Ascending aorta (tissue), 2 donors: ENCODE results near the gene MMRN1. TPM values are rescaled to one million over a fixed set of nuclear protein-coding genes. Genes with fewer than 3 reads are reported as not detected.

Experiments used
- DNase-seq, 2 donors: peaks; one replicate each; pipeline ENCODE4 v3.0.0-alpha.2; 2019; ENCODE audit warnings: low spot score in 2 of 2
- H3K27ac ChIP-seq, 2 donors: fragments of 200-600 bp; sonication (generic); one replicate each; pipeline ENCODE4 v1.5.1; 2016 to 2017; ENCODE audit warnings: mild to moderate bottlenecking in 1 of 2
- H3K27me3 ChIP-seq: fragments of 200-600 bp; sonication (generic); one replicate; pipeline ENCODE4 v1.5.1; 2017
- H3K36me3 ChIP-seq, 2 donors: fragments of 200-600 bp; sonication (generic); one replicate each; pipeline ENCODE4 v1.5.1; 2016
- H3K4me1 ChIP-seq, 2 donors: fragments of 200-600 bp; sonication (generic); one replicate each; pipeline ENCODE4 v1.5.1; 2016 to 2017; ENCODE audit warnings: mild to moderate bottlenecking in 1 of 2
- H3K4me3 ChIP-seq, 2 donors: fragments of 200-600 bp; sonication (generic); one replicate each; pipeline ENCODE4 v1.5.1; 2016 to 2017; ENCODE audit warnings: mild to moderate bottlenecking in 1 of 2
- H3K9me3 ChIP-seq, 2 donors: fragments of 200-600 bp; sonication (generic); one replicate each; pipeline ENCODE4 v1.5.1; 2016
- intact Hi-C: fragments of 100-400 bp; cut with DNase I; formaldehyde crosslinking; loops from one replicate; pipeline ENCODE4 v1.15.1; 2023
- total RNA-seq: library from RNA; depleted of rRNA; stranded (reverse); fragments of >200 nt; gene quantifications from one replicate; pipeline ENCODE4 v1.1.0, GENCODE V29; 2016
- TF ChIP-seq, protein P1 (sequence below), 3 experiments: fragments of 200-600 bp in 2 of 3; fragments of 450-650 bp in 1 of 3; sonication (generic) in 2 of 3; IDR thresholded peaks; one replicate each; pipeline ENCODE4 v1.5.1; 2016 to 2019; ENCODE audit warnings: antibody characterized with exemption in 3 of 3, mild to moderate bottlenecking in 1 of 3, moderate library complexity in 1 of 3

Gene MMRN1, protein sequence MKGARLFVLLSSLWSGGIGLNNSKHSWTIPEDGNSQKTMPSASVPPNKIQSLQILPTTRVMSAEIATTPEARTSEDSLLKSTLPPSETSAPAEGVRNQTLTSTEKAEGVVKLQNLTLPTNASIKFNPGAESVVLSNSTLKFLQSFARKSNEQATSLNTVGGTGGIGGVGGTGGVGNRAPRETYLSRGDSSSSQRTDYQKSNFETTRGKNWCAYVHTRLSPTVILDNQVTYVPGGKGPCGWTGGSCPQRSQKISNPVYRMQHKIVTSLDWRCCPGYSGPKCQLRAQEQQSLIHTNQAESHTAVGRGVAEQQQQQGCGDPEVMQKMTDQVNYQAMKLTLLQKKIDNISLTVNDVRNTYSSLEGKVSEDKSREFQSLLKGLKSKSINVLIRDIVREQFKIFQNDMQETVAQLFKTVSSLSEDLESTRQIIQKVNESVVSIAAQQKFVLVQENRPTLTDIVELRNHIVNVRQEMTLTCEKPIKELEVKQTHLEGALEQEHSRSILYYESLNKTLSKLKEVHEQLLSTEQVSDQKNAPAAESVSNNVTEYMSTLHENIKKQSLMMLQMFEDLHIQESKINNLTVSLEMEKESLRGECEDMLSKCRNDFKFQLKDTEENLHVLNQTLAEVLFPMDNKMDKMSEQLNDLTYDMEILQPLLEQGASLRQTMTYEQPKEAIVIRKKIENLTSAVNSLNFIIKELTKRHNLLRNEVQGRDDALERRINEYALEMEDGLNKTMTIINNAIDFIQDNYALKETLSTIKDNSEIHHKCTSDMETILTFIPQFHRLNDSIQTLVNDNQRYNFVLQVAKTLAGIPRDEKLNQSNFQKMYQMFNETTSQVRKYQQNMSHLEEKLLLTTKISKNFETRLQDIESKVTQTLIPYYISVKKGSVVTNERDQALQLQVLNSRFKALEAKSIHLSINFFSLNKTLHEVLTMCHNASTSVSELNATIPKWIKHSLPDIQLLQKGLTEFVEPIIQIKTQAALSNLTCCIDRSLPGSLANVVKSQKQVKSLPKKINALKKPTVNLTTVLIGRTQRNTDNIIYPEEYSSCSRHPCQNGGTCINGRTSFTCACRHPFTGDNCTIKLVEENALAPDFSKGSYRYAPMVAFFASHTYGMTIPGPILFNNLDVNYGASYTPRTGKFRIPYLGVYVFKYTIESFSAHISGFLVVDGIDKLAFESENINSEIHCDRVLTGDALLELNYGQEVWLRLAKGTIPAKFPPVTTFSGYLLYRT
- 109 TPM for total RNA-seq

DNA sequence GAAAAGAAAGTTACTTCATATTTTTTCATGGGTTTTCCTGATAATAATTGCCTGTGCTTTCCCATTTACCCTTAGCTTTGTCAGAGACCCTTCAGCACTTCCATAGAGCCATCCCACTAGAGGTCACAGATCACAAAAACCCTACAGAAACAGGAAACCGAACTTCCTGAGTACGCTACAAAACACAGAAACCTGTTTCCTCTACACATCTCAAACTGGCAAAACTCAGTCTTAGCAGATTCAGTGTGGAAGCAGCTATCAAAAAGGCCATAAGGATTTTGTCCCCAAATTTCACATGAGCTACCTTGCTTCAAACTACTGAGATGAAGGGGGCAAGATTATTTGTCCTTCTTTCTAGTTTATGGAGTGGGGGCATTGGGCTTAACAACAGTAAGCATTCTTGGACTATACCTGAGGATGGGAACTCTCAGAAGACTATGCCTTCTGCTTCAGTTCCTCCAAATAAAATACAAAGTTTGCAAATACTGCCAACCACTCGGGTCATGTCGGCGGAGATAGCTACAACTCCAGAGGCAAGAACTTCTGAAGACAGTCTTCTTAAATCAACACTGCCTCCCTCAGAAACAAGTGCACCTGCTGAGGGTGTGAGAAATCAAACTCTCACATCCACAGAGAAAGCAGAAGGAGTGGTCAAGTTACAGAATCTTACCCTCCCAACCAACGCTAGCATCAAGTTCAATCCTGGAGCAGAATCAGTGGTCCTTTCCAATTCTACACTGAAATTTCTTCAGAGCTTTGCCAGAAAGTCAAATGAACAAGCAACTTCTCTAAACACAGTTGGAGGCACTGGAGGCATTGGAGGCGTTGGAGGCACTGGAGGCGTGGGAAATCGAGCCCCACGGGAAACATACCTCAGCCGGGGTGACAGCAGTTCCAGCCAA, at the start of gene MMRN1:
Gene MMRN1 (plus strand): TSS at position 206 of the 902 bp plus-strand sequence. CDS start 118 bp downstream, at position 324.
- intact Hi-C loops, result no loop called here
- no peaks in the 10 kb centered on the region for H3K36me3 ChIP-seq
- H3K4me3 ChIP-seq, result peak within 1 kb of the TSS in 1 of 2 donors; percentile 13

DNA sequence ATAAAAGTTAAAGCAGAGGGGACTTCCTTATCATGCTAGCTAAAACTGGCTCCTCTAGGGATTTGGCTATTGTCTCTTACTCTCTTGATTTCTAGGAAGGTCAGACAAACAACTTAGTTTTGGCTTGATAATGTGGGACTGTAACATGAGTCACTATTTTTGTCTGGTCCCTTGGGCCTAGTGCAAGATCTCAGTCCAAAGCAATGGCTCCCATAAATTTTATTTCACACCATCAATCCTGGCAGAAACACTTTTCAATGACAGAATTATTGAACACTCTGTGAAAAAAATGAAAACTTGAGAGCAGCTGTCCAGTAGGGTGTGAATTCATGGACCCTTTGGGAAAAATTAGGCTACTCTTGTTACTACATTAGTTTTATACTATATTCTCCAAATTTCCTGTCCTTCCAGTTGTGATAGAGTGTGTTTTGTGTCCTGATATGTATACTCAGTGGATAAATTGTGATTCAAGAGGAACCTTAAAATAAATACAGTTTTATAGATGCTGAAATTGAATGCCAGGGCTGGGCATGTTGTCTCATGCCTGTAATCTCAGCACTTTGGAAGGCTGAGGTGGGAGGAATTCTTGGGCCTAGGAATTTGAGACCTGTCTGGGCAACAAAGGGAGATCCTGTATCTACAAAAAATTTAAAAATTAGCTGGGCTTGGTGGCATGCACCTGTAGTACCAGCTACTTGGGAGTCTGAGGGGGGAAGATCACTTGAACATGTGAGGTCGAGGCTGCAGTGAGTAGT, 46.9 kb upstream of the MMRN1 start:
- Histone ChIP-seq H3K36me3 (no peaks in the 10 kb centered on the region), H3K9me3 (no peaks in the 10 kb centered on the region), H3K27me3 (no peaks in the 10 kb centered on the region), H3K4me1 (no peaks in the 10 kb centered on the region), H3K27ac (no peak overlapping the region), H3K4me3 (no peak overlapping the region)
- intact Hi-C loops, result no loop called here
- TF ChIP-seq, protein P1, sequence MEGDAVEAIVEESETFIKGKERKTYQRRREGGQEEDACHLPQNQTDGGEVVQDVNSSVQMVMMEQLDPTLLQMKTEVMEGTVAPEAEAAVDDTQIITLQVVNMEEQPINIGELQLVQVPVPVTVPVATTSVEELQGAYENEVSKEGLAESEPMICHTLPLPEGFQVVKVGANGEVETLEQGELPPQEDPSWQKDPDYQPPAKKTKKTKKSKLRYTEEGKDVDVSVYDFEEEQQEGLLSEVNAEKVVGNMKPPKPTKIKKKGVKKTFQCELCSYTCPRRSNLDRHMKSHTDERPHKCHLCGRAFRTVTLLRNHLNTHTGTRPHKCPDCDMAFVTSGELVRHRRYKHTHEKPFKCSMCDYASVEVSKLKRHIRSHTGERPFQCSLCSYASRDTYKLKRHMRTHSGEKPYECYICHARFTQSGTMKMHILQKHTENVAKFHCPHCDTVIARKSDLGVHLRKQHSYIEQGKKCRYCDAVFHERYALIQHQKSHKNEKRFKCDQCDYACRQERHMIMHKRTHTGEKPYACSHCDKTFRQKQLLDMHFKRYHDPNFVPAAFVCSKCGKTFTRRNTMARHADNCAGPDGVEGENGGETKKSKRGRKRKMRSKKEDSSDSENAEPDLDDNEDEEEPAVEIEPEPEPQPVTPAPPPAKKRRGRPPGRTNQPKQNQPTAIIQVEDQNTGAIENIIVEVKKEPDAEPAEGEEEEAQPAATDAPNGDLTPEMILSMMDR (IDR thresholded peaks at IDR 0.05), result no peak
- DNase-seq, result no peak

More for the DNA sequence above, at the start of gene MMRN1:
- no peak for DNase-seq
- Histone ChIP-seq H3K4me1 (no peaks in the 10 kb centered on the region), H3K27ac (no peak within 1 kb of the TSS), H3K9me3 (no peaks in the 10 kb centered on the region), H3K27me3 (no peaks in the 10 kb centered on the region)
- TF ChIP-seq, protein P1 (IDR thresholded peaks at IDR 0.05), result no peak

DNA sequence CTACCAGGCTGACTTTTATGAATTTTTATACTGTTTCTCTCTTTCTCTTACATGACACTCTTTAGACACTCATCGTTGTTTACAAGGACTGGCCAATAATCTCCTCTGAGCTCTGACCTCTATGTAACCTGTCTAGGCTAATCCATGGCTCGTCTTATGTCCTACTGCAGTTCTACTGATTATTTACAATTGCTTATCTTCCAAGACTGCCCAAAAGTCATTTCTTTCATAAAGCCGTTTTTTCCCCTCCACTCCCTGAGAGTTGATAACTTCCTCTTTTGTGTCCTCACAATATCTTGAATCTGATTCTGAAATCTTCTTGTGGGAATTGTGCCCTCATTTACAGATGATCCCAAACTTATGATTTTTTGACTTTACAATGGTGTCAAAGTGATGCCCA, 39.4 kb upstream of the MMRN1 start:
- Histone ChIP-seq H3K36me3 (no peaks in the 10 kb centered on the region), H3K4me1 (no peaks in the 10 kb centered on the region), H3K27ac (no peak overlapping the region), H3K27me3 (no peaks in the 10 kb centered on the region), H3K9me3 (no peaks in the 10 kb centered on the region), H3K4me3 (no peak overlapping the region)
- intact Hi-C loops, result no loop called here
- no peak for DNase-seq
- TF ChIP-seq, protein P1 (IDR thresholded peaks at IDR 0.05), result no peak

DNA sequence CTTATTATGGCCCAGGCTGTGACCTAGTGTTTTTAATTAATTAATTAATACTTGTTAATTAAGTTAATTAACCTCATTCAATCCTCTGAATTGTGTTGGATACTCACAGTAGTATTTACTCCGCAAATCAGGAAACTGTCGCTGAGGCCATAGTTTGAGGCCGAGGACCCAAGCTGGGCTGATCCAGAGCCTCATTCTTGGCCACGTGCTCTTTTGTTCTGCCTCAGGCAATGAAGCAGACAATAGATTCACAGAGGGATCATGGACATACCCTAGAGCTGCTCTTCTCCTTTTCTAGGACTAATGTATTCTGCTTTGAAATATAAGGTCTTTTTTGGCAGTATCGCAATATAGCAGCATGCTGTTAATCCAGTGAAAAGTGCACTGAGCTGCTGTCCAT, 33.7 kb upstream of the MMRN1 start:
- DNase-seq, result no peak
- H3K9me3 ChIP-seq, result no peaks in the 10 kb centered on the region
- intact Hi-C loops, result no loop called here
- H3K4me1 ChIP-seq, result no peaks in the 10 kb centered on the region
- no peaks in the 10 kb centered on the region for H3K36me3 ChIP-seq
- H3K27me3 ChIP-seq, result no peaks in the 10 kb centered on the region
- H3K27ac ChIP-seq, result no peak overlapping the region
- TF ChIP-seq, protein P1 (IDR thresholded peaks at IDR 0.05), result no peak
- no peak overlapping the region for H3K4me3 ChIP-seq
